ENCODE data around the gene BACH2. TPM values are rescaled to one million over a fixed set of nuclear protein-coding genes. Genes with fewer than 3 reads are reported as not detected.

The BACH2 gene
- total and polyA plus RNA-seq, 2 of the 8 experiments (the other 6 are each of a cell fraction or from before 2014, with no cell fraction given) = 1.9 to 5.9 TPM

- H3K4me2 ChIP-seq (ENCODE audit: insufficient read depth in 1 of 2, low read depth in 2 of 2, low read length in 2 of 2) = no peak overlapping the region
- no peak for FAIRE-seq
- no peak for TF ChIP-seq RXRA (IDR thresholded peaks at IDR 0.05; ENCODE audit: insufficient read depth, low read depth, low read length)
- TF ChIP-seq, protein P1, sequence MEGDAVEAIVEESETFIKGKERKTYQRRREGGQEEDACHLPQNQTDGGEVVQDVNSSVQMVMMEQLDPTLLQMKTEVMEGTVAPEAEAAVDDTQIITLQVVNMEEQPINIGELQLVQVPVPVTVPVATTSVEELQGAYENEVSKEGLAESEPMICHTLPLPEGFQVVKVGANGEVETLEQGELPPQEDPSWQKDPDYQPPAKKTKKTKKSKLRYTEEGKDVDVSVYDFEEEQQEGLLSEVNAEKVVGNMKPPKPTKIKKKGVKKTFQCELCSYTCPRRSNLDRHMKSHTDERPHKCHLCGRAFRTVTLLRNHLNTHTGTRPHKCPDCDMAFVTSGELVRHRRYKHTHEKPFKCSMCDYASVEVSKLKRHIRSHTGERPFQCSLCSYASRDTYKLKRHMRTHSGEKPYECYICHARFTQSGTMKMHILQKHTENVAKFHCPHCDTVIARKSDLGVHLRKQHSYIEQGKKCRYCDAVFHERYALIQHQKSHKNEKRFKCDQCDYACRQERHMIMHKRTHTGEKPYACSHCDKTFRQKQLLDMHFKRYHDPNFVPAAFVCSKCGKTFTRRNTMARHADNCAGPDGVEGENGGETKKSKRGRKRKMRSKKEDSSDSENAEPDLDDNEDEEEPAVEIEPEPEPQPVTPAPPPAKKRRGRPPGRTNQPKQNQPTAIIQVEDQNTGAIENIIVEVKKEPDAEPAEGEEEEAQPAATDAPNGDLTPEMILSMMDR (IDR thresholded peaks at IDR 0.05; ENCODE audit: control extremely low read depth in 1 of 3, insufficient read depth in 1 of 3, low read depth in 1 of 3, low read length in 3 of 3) = no peak
- no peak for TF ChIP-seq ATF3 (IDR thresholded peaks at IDR 0.05; ENCODE audit: insufficient read depth, low read depth, low read length)
- no peak for TF ChIP-seq JUND (IDR thresholded peaks at IDR 0.05; ENCODE audit: low read length)
- no peak for TF ChIP-seq SIX5 (IDR thresholded peaks at IDR 0.05; ENCODE audit: low read depth, low read length)
- TF ChIP-seq ATF2 (IDR thresholded peaks at IDR 0.05; ENCODE audit: low read length) = no peak
- no peak for TF ChIP-seq CHD2 (IDR thresholded peaks at IDR 0.05; ENCODE audit: low read length)
- no peak for TF ChIP-seq YY1 (IDR thresholded peaks at IDR 0.05; ENCODE audit: low read depth, low read length)
These were observed 164.8 kb downstream of the BACH2 start for GRCh38 chr6:90131614-90132423.

More at GRCh38 chr6:90131614-90132423, 164.8 kb downstream of the BACH2 start:
- H2BK5ac ChIP-seq (ENCODE audit: low read depth, low read length) = no peak overlapping the region
- no peaks in the 10 kb centered on the region for H3K79me1 ChIP-seq (ENCODE audit: low read depth, low read length)
- H3K23me2 ChIP-seq (ENCODE audit: low read depth, low read length) = no peaks in the 10 kb centered on the region
- WGBS, 2 experiments (ENCODE audit: extremely low coverage in 1 of 2, insufficient coverage in 1 of 2, insufficient read length in 1 of 2, insufficient replicate concordance in 2 of 2, low coverage in 1 of 2, low lambda C conversion rate in 2 of 2, missing lambda C conversion rate in 1 of 2) = 92% methylated on average over 7 of the region's 7 CpGs; no CpG with 5 or more reads in 1 of the 2 experiments
- H3K4ac ChIP-seq (replicated peaks; ENCODE audit: insufficient read length, low read depth, low read length) = no peak overlapping the region
- H2BK120ac ChIP-seq (replicated peaks; ENCODE audit: low read depth, low read length) = no peak overlapping the region
- no peak overlapping the region for H2BK12ac ChIP-seq (ENCODE audit: low read depth, low read length)
- H2AK5ac ChIP-seq (ENCODE audit: low read depth, low read length) = no peak overlapping the region
- no peaks in the 10 kb centered on the region for H3K27me3 ChIP-seq (replicated peaks in 1 of 4; ENCODE audit: control insufficient read depth in 3 of 4, extremely low read depth in 1 of 4, insufficient read depth in 3 of 4, low read length in 3 of 4)
- no peaks in the 10 kb centered on the region for H3K9me3 ChIP-seq (ENCODE audit: insufficient read depth in 2 of 2, low read depth in 1 of 2, low read length in 1 of 2)
- H2AFZ ChIP-seq (ENCODE audit: low read length) = no peak overlapping the region
- no peak overlapping the region for H3K14ac ChIP-seq (ENCODE audit: insufficient read length)
- no peak overlapping the region for H3K27ac ChIP-seq (ENCODE audit: low read depth, low read length)
- H4K20me1 ChIP-seq (replicated peaks in 1 of 2; ENCODE audit: control insufficient read depth in 1 of 2, insufficient read depth in 2 of 2, low read length in 2 of 2) = no peaks in the 10 kb centered on the region
- no peaks in the 10 kb centered on the region for H3K4me1 ChIP-seq (replicated peaks in 1 of 4; ENCODE audit: control insufficient read depth in 3 of 4, insufficient read depth in 4 of 4, low read length in 3 of 4)
- no peak overlapping the region for H3K23ac ChIP-seq (ENCODE audit: insufficient read length)
- no peaks in the 10 kb centered on the region for H3K79me2 ChIP-seq (ENCODE audit: control insufficient read depth in 1 of 2, insufficient read depth in 2 of 2, low read length in 2 of 2)
- H2BK20ac ChIP-seq (ENCODE audit: low read length) = no peak overlapping the region
- H4K91ac ChIP-seq (replicated peaks; ENCODE audit: insufficient read length, low read length) = no peak overlapping the region
- no peak overlapping the region for H3K9ac ChIP-seq (replicated peaks in 1 of 4; ENCODE audit: extremely low read depth in 1 of 4, low read depth in 3 of 4, low read length in 3 of 4)
- H4K5ac ChIP-seq (ENCODE audit: insufficient read length, low read depth, low read length) = no peak overlapping the region
- H3K18ac ChIP-seq (ENCODE audit: extremely low read depth, low read length) = no peak overlapping the region
- H2BK15ac ChIP-seq (ENCODE audit: low read length) = no peak overlapping the region
- no peak overlapping the region for H3K56ac ChIP-seq (replicated peaks; ENCODE audit: insufficient read length, low read depth, low read length)
- no peak for DNase-seq (ENCODE audit: low read depth in 1 of 2, low spot score in 2 of 2)
- ChIA-PET POLR2A (ENCODE audit: partially characterized antibody) (no interaction called here), CTCF (ENCODE audit: partially characterized antibody) (interaction anchor here (0.6 to 1.5 kb wide), 4 partner anchors 13 to 341 kb away, joined by 3 to 9 read pairs (median 4); no protein-coding TSS in a partner anchor)
- no peak overlapping the region for H4K8ac ChIP-seq (ENCODE audit: extremely low read depth, insufficient read depth, low read length)
- H3K4me3 ChIP-seq (ENCODE audit: extremely low read depth in 1 of 4, insufficient read depth in 2 of 4, low read depth in 3 of 4, low read length in 4 of 4) = no peak overlapping the region
- H3K36me3 ChIP-seq (ENCODE audit: control insufficient read depth in 2 of 4, insufficient read depth in 4 of 4, low read length in 3 of 4) = no peaks in the 10 kb centered on the region
